Activated naive CD4-positive, alpha-beta T cell treated with Interleukin-2 at 50 U/mL for 16 hours (primary cell): Measurements from ENCODE around the gene EGLN1.

Experiments
- DNase-seq: peaks from one replicate; pipeline ENCODE4 v3.0.0-alpha.2; 2020

EGLN1 gene

DNA sequence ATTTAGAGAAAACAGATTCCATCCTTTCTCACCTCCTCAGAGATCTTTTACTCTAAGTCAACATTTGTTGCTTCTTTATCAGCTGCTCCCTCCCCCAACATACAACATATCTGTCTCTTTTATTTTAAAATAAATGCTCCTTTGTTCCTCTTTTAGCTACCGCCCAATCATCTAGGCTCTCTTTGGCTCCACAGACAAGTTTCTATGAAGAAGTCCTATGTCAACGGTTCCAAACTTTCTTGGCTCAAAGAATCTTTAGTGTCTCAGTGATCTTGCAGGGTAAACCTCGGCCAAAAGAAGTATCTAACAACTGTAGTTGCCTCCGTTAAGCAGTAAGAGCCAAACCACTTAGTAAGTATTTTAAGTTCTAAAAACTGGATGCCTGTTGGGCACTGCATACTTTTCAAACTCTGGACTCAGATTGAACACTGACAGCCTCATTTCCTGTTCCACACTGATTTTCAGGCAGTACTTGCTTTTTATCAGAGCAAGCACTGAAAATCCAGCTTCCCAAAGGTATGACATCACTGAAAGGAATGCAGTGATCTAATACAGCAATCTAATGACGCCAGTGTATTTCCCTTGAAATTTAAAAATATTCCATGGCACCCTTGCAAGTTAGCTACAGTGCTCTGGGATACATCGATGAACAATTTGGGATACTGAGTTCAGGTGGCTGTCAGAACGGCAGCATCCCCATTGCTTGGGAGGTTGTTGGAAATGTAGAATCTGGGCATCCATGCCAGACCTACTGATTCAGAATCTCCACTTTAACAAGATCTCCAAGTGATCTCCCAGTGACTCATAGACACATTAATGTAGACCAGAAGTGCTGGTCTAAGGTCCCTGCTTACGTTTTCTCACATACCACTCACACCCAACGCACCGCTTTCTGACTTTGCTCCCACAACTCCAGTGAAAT lies 26.8 kb downstream of the EGLN1 start:
- no peak for DNase-seq

DNA sequence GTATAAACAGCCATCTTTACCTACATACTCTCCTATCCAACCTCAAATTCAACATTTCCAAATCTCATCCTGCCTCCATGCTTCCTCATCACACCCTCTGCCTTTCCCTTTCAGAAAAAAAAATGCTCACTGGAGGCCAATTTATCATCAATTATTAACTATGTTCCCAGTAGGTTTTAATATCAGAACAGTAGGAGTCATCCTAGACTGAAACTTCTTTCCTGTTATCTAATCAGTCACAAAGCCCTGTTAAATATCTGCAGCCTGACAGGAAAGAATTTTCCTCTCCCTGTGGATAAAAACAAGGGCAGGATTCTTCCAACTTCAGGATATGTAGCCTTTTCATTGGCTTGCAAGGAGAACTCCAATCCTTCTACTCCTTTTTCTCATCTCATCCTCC lies 28.4 kb downstream of the EGLN1 start:
- no peak for DNase-seq

DNA sequence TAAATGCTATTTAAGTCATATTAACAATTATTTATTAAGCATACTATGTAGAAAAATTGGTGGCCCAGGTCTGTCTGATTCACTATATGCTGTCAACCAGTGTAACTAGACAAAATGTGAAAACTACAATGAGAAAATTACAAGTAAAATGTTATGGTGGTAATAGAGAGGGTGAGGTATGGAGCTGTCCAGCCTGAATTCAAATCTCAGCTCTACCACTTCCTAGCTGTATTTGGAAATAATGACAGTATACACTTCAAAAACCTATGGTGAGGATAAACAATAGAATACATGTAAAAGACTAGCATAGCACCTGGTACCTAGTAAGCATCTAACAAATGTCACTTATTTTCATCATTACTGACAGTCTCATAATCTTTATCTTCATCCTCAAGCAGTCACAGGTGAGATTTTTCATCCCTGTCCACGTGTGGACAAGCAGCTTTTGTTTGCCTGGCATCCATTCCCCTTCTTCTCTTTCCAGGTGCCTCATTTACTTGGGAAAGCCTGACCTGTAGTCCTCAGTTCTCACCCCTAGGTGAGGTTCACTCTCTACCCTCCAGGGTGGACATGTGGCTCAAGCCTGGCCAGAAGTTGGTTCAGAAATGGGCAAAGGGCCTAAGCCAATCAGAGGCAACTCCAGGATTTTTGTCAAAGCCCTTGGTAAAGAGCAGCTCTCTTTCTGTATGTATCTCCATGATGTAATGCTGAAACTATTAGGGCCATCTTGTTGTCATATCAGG lies 29.5 kb downstream of the EGLN1 start:
- DNase-seq: no peak

DNA sequence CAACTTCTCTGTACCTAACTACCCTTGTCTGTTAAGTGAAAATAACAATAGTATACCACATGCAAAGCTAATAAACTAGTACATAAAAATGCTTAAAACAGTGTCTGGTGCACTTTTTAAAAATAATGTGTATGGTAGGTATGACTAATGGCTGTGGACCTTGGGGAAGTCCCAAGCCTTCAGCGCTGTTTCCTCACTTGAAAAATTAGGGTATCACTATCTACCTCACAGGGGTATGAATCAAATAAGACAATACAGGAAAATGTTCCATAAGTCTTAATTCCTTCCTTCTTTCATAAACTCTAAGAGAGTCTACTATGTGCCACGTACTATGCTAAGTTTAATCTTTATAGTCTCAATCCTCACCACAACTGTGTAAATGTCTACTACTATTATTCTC lies 32.0 kb downstream of the EGLN1 start:
- DNase-seq: peak; percentile 7

DNA sequence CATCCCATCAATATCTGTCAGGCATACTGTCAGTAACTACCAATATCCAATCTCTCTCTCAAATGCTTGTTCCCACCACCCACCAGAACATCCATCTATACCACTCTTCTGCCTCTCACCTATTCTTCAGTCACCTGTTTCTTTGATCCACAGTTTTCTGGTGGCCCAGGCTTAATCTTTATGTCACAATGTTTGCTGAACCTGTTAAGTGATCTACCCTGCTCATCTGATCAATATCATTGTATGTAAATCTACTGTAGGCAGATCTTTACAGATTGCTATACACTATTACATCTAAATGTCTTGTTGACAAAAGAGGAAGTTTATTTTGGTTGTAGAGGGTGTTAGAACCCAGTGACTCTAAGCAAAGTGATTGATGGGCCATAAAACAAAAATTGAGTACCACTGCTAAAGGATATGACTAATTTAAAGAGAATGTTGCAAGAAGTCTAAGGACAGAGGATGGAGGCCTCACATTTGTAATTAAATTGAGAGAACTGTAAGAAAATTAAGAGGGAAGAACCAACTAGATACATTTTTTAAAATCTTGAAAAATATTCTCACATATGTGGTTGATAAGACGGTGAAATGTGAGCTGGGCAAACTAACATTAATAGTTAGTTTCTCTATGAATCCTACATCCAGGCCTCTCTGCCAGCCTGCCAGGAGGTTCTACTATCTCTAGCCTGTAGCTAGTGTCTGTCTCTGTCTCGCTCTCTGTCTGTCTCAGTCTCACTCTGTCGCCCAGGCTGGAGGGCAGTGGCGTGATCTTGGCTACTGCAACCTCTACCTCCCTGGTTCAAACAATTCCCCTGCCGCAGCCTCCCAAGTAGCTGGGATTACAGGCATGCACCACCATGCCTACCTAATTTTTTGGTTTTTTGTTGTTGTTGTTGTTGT lies 34.1 kb downstream of the EGLN1 start:
- DNase-seq: no peak

DNA sequence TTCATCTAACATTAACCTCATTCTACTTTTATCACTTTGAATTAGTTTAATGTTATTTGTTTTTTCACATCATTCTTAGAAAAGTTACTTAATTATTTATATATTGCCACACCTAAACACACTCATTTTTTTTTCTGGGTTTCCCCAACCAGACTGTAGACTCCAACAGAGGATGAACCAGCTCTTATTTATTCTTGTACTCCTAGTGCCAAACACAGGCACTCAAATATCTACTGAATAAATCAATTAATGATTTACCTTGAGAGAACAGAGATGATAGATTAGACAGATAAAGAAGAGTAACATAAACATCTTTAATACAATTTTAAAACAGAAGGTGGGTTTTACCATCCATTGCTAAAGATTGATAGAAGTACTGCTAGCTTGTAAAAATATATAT lies 35.6 kb downstream of the EGLN1 start:
- no peak for DNase-seq

DNA sequence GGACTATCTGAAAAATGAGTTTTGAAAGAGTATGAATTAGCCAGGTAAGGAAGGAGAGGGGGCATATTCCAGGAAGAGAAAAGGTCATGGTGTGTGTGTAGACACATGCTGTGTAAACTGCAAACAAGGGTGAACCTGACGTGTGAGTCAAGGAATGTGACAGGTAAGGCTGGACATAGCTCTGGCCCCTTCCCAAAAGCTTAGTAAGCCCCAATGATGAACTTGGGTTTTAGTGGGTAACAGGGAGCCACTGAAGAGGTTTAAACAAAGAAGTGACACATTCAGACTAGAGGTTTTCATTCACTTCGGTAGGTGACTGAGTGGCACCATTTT lies 36.7 kb downstream of the EGLN1 start:
- DNase-seq: no peak

DNA sequence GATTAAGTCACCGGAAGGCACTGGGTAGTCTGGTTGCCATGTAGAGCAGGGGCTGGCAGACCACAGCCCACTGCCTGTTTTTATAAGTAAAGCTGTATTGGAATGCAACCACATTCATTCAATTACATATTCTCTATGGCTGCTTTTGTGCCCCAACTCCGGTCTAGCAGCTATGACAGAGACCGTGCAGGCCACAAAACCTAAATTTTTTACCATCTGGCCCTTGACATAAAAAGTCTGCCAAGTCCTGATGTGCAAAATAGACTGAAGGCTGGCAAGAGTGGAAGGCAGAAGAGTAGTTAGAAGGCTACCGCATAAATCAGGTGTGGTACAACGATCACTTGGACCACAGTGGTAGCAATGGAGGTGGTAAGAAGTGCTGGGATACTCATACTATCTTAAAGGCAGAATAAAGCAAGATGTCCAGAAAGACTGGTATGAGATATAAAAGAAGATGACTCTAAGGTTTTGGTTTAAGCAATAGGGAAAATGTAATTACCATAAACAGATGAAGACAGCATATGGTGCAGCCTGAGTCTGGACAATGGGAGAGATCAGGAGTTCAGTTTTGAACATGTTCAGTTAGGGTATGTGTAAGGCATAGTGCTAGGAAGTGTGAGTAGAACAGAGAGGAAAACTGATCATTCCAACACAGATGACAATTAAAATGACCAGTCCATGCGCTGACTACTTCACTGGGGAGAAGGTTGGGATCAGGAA lies 37.2 kb downstream of the EGLN1 start:
- no peak for DNase-seq

DNA sequence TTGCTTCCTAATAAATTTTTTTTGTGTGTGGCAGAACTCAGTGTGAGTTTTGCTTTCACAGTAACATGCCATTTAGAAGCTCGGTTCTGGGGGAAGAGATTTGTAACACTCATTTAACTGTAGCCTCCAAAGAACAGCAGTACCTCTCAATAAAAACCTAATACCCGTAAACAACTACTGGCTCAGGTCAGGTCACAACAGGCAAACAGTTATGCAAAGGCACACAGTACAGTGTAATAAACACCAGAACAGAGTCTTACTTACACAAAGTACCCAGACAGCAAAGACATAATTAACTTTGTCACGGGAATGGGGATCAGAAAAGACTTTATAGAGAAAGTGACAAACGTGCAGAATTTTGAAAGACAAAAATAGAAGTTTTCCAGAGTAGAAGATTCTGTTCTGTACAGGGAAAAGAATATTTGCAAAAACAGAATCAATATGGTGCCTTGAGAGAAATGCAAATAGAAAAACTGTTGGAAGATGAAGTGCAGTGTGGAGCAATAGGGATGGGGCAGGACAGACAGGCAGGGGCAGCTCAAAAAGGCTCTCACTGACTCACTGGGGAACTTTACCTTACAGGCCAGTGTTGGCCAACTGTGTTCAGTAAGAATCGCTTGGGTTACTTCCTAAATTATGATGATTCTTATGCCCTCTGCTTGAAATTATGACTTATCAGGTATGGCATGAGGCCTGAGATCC lies 38.8 kb downstream of the EGLN1 start:
- DNase-seq: no peak

DNA sequence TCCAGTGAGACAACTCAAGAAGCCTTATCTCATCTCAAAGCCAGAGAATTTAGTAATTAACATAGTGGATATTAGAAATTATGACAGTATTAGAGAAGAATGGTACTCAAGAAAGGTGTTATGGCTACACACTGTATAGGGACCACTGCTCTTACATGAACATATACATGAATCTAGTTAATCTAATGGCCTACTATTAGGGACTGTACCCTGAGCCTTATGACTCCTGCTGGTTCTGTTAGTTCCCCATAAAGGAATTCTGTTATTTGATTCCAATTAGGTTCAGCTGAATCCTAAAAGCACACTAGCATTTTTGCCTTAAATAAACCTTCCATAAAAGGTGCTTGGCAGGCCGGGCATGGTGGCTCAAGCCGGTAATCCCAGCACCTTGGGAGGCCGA lies 39.7 kb downstream of the EGLN1 start:
- DNase-seq: no peak

DNA sequence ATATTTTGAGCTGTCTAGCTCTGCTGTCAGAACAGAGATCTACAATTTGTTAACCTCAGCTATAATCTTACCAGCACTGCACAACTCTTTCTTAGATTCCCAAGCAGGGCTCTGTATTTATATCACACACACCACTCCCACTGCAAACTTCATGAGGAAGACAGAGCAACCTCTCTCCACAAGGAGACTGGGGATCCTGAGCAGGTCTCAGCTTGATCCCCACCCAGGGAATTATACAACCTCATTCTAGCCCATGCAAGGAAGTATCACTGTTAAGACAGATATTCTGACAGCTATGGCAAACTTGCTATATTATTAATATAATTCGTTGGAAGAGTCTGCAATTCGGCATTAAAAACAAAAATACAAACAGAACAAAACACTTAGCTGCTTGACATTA lies 40.4 kb downstream of the EGLN1 start:
- DNase-seq: no peak

DNA sequence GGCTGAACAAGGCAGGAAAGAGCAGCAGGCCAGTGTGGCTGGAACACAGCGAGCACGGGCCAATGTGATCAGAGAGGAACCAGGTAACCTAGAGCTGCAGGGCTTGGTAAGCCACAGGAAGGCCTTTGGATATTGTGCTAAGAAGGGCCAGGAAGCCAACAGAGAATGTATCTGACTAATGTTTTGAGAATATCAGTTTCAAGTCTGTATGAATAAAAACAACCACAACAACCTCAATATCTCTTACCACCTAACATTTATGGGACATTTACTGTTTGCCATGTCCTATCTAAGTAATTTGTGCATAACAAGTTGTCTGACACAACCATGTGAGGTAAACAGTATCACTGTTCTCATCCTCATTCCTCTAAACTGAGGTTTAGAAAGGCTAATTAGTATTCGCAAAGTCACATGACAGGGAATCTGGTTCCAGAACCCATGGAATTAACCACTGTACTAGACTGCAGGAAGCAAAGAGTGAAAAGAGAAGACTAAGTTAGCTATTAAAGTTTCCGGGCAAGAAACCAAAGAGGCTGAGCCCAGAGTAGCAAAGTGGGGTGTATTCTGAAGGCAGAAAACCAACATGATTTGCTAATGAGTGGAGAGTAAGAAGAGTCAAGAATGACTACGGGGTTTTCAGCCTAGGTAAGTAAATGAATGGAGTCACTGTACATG lies 45.1 kb downstream of the EGLN1 start:
- DNase-seq: peak; percentile 11

DNA sequence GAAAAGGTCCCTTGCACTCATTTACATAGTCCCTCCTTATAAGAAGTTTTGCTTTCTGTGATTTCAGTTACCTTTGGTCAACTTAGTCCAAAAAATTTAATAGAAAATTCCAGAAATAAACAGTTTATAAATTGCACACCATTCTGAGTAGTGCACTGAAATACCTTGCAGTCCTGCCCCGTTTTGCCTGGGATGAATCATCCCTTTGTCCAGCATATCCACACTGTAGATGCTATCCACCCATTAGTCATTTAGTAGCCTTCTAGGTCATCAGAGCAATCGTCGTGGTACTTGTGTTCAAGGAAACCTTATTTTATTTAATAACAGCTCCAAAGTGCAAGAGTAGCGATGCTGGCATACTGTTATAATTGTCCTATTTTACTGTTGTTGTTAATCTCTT lies 46.0 kb downstream of the EGLN1 start:
- no peak for DNase-seq

DNA sequence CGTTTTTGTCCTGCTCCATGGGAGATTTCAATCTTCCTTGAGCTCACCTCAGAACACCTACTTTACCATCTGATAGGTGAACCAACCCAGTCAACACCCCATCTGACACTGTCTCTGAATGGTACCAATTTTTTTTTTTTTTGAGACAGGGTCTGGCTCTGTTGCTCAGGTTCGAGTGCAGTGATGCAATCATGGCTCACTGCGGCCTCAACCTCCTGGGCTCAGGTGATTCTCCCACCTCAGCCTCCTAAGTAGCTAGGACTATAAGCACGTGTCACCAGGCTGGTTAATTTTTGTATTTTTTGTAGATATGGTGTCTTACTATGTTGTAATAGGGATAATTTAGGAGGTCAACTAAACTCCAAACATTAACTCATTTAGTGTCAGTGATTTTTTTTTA lies 47.7 kb downstream of the EGLN1 start:
- no peak for DNase-seq

DNA sequence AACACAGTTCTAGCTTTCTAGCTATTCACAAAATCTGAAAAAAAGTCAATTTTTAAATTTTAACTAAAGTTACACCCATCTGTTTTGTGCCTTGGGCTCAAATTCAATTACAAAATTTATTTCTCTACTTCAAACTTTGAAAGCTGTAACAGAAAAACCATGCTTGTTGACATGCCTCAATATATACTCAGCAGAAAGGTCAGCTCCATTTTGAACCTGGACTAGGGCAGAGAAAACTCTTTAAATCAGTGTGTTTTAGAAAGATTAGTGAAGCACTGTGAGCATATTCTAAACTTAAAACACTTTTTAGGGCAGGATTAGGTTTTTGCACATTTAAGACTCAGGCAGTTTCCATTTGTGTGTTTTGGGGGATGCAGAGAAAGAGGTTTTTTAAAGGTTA lies 49.6 kb downstream of the EGLN1 start:
- no peak for DNase-seq

DNA sequence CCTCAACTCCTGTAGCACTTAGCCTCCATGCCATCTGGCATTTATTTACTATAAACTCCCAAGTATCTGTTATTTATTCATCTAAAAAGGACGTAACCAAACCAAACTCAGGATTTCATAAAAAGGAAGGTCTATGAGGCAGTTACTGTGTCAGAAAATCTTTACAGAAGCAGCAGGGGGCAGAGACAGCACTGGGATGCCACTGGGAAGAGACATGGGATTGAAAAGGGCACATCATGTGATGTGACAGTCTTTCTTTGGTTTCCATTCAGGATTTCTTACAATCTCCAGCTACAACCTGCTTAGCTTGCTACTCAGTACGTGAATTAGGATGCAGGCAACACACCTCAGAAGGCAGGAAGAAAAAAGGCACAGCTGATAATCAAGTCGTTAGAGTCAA lies 52.8 kb downstream of the EGLN1 start:
- no peak for DNase-seq

DNA sequence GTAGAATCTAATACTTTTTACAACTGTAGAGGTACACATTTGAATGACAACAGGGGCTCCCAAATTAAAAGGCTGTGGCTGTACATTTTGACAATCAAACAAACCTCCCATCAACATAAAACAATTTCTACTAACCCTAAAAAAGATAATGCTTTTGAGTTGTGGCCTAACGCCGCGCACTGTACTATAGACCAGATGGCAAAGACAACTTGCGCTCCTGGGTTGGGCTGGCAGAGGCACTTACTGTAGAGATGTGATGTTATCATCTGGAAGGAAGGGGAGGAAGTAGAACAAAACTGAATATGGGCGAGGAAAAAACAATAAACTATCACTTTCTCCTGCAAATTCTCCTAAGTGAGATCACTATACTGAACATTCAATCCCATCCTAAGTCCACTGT lies 57.9 kb downstream of the EGLN1 start:
- no peak for DNase-seq

DNA sequence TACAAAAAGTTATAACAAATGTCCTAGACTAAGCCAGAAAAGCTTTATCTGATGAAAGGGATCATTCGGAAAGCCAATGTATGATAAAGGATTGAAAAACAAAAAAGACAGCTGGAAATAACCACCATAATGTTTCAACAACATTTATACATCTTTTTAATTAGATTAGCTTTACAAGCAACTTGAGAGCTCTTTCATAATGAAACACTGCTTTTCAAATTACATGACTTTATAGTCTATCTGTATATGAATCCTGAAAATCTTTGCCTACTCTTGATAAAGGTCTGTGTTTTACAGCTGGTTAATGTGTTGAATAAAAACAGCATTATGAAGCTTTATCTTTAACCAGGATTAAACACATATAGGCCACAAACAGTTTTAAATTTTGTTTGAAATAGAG lies 58.5 kb downstream of the EGLN1 start:
- DNase-seq: no peak

DNA sequence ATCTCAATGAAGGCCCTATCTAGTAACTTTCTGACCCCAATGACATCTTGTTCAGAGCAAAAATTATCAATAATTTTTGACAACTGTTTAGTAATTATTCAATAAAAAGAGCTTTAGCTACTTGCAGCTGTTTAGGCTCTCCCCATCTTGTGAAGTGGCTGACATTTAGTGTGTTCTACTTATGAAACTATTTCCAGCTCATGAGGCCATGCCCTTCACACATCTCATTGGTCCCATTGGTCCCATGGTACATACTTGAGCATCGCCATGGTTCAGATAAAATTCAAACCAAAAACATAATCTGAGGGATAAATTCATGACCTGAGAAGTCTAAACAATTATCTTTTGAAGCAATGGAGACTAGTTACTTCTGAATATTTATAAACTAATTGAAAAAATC lies 59.8 kb downstream of the EGLN1 start:
- no peak for DNase-seq

DNA sequence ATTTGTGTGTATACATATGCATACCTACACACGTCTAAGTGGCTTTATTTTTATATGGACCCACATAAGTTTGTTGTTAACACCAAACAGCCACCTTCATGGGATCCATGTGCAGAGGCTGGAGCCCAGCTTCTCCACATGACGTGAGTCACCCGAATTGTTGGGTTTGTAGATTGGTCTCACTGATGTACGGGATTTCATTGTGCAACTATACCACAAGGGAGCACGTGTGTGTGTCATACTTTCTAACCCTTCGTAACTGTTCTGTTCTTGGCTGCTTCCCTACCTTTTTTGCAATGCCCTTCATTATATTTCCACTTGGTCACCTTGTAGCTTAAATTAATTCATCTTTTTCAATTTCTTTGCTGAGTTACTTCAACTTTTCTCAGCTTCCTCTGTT lies 63.0 kb downstream of the EGLN1 start:
- DNase-seq: no peak

DNA sequence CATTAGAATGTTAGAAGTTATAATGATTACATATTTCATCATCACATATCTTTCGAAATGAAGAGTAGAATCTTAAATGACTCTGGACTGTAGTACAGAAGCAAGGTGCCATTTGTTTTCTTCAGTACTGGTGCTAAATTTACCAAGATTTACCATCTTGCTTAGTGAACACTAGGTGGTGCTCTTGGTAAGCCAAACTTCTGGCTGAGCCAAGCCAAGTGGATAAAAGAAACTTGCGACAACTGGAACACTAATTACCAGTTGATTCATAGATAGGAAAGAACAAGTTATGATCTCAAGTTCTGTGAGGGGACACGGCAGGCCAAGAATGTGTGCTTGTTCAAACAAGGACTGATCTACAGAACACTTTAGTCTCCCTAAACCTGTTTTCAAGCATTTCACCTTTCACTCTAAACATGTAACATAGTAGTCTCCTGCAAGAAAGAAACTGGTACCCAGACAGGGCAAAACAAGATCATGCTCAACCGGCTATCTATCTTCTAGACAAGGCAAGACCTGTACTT lies 64.2 kb downstream of the EGLN1 start:
- DNase-seq: peak; percentile 19
